PC-9 (cell line): Measurements from ENCODE around the gene KAT8.
"Not testable (repeated sequence)": the region's sequence is repeated elsewhere in the genome, so short reads cannot be mapped to it uniquely, and the experiment has no call there.

Source experiments
- CTCF ChIP-seq: fragments of 200-600 bp; sonication (generic); conservative IDR thresholded peaks from 2 replicates; pipeline ENCODE4 v1.6.1; 2017; ENCODE audit warnings: mixed run types, antibody characterized with exemption, mild to moderate bottlenecking, moderate library complexity
- EZH2 ChIP-seq: fragments of 200-600 bp; sonication (generic); IDR thresholded peaks from 2 replicates; pipeline ENCODE4 v1.8.0; 2017; ENCODE audit warnings: antibody characterized with exemption, low read depth

- not testable (repeated sequence) for TF ChIP-seq EZH2, CTCF
Observed at GRCh38 chr16:31150976-31151375, 33.5 kb downstream of the KAT8 start.
